ENCODE results near the gene TNFAIP8L3.

- no peak for TF ChIP-seq YY1 (IDR thresholded peaks at IDR 0.05)
- TF ChIP-seq, protein P1, sequence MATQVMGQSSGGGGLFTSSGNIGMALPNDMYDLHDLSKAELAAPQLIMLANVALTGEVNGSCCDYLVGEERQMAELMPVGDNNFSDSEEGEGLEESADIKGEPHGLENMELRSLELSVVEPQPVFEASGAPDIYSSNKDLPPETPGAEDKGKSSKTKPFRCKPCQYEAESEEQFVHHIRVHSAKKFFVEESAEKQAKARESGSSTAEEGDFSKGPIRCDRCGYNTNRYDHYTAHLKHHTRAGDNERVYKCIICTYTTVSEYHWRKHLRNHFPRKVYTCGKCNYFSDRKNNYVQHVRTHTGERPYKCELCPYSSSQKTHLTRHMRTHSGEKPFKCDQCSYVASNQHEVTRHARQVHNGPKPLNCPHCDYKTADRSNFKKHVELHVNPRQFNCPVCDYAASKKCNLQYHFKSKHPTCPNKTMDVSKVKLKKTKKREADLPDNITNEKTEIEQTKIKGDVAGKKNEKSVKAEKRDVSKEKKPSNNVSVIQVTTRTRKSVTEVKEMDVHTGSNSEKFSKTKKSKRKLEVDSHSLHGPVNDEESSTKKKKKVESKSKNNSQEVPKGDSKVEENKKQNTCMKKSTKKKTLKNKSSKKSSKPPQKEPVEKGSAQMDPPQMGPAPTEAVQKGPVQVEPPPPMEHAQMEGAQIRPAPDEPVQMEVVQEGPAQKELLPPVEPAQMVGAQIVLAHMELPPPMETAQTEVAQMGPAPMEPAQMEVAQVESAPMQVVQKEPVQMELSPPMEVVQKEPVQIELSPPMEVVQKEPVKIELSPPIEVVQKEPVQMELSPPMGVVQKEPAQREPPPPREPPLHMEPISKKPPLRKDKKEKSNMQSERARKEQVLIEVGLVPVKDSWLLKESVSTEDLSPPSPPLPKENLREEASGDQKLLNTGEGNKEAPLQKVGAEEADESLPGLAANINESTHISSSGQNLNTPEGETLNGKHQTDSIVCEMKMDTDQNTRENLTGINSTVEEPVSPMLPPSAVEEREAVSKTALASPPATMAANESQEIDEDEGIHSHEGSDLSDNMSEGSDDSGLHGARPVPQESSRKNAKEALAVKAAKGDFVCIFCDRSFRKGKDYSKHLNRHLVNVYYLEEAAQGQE (IDR thresholded peaks at IDR 0.05): no peak
- no peak for TF ChIP-seq GABPA (IDR thresholded peaks at IDR 0.05 in 1 of 2, conservative IDR thresholded peaks at IDR 0.05 in 1 of 2)
- TF ChIP-seq, protein P2, sequence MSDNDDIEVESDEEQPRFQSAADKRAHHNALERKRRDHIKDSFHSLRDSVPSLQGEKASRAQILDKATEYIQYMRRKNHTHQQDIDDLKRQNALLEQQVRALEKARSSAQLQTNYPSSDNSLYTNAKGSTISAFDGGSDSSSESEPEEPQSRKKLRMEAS (IDR thresholded peaks at IDR 0.05): no peak
- TF ChIP-seq ZBTB33 (IDR thresholded peaks at IDR 0.05): no peak
- TF ChIP-seq CTCF (IDR thresholded peaks at IDR 0.05; ENCODE audit: low read depth, low read length, missing input control): no peak
- TF ChIP-seq ATF3 (IDR thresholded peaks at IDR 0.05): no peak
- TF ChIP-seq RAD21 (IDR thresholded peaks at IDR 0.05): no peak
- no peak for TF ChIP-seq TAF1 (conservative IDR thresholded peaks at IDR 0.05)
- no peak for TF ChIP-seq JUND (IDR thresholded peaks at IDR 0.05)
- no peak for TF ChIP-seq EGR1 (IDR thresholded peaks at IDR 0.05; ENCODE audit: low read depth in 2 of 2)
- no peak for TF ChIP-seq FOXA1 (IDR thresholded peaks at IDR 0.05)
- TF ChIP-seq SP1 (IDR thresholded peaks at IDR 0.05): no peak
- TF ChIP-seq RXRA (IDR thresholded peaks at IDR 0.05): no peak
Observed at GRCh38 chr15:51093839-51094605, 684 bp downstream of the TNFAIP8L3 start.

Data from liver (tissue), 3 donors.